MV-4-11 (cell line): Measurements from ENCODE around the gene CDIP1.

Source experiments
- DNase-seq: peaks from one replicate; lab custom pipeline; 2025; lab: John Stamatoyannopoulos, UW

Gene CDIP1

DNA sequence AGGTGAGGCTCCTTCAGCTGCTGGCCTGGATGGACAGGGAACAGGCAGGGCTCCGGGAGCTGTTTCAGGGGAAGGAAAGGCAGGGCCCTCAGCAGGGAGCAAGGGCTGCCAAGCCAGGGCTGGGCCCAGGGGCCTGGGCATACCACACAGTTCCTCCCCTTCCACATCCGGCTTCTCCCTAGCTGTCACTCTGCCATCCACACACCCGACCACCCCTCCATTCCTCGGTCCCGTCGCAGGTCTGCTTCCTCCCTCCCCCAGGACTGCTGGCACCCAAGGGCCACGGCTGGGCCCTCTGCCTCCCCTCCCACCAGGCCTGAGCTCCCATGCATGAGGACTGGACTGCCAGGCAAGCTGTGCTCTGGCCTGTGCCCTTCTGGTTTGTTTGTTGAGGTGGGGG, 24.0 kb downstream of the CDIP1 start:
- DNase-seq = no peak

DNA sequence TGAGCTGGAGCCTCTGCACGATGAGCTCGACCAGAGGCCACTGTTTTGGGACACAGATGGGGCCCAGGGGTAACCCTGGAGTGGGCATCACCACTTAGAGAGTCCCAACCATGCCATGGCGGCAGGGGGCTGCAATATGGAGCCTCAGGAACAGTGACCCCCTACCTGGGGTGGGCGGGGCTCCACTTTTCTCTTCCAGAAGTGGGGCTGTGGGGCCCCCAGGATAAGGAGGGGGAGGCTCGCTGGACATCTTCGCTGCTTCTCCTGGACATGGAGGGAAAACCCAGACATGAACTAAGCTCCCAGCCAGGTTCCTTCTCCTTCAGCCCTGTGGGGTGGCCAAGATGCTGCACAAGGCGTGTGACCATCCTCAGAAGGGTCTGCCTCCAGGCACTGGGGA, 24.7 kb downstream of the CDIP1 start:
- no peak for DNase-seq

DNA sequence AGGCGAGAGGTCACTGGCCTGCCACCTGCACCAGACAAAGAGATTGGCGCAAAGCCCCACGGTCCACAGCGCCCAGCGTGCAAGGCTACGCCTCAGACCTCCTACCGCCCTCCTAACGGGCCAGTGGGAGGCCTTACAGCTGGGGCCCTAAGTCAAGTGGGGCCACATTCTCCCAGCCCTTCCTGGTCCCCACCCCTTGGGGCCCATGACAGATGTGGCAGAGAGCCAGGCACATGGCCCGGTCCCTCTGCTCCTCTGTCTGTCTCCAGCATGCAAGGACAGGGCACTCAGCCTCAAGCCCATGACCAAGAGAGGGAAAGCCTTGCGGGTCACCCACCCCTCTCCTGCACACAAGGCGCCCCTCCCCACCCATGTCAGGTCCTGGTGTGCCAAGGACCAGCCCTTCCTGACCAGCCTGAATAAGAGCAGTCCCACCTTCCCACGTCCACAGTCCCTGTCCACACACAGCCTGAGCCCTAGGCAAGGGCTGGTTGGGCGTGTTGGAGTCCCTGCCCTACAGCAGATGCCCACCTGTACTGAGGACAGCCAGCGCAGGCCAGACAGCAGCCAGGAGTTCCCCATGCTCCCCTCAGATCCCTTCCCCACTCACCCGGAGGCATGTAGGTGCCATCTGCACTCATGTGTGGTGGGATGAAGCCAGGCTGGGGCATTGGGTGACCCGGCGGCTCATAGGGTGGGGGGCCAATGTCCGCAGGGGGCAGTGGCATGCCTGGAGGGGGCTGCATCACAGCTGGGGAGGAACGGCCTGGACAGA, 25.3 kb downstream of the CDIP1 start:
- DNase-seq = no peak

DNA sequence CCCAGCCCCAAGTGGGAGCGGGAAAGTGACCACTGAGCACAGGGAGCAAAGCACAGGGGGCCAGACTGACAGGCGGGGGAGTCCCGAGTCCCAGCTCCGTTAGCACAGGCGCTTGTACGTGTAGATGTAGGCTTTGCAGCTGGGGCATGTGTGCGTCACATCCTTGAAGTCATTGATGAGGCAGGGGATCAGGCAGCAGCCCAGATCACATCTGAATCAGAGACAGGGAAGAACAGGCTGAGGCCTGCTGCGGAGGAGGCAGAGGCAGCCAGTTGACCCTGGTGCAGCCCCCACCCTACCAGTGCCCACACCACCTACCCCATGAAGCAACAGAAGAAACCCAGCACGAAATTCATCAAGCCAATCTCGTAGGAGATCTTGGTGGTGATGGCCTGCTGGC, 26.1 kb downstream of the CDIP1 start:
- no peak for DNase-seq

DNA sequence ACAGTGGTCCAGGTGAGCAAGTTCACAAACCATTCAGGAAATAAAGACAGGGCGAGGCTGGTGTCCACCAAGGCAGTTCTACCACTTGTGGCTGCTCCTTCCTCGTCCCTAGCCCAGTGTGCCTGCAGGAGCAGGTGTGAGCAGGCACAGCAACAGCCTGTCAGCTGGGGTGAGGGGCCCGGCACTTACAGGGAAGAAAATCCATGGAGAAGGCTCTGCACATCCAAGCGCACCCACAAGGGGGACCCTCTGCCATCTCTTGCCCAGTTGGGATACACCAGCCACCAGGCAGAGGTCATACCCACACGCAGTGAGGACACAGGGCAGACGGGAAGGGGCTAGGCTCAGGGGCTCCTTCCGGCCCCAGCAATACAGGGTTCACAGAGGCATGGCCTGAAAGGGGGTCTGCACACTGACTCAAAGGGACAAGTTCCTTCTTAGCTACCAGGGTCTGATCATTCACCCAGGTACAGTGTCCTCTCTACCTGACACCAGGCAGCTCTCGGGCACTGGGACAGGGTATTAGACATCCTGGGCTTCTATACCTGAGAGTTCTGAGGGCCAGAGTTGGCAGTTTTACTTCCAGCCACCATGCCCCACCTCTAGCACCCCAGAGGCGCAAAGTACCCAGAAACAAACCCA, 27.0 kb downstream of the CDIP1 start:
- peak; percentile 35 for DNase-seq

DNA sequence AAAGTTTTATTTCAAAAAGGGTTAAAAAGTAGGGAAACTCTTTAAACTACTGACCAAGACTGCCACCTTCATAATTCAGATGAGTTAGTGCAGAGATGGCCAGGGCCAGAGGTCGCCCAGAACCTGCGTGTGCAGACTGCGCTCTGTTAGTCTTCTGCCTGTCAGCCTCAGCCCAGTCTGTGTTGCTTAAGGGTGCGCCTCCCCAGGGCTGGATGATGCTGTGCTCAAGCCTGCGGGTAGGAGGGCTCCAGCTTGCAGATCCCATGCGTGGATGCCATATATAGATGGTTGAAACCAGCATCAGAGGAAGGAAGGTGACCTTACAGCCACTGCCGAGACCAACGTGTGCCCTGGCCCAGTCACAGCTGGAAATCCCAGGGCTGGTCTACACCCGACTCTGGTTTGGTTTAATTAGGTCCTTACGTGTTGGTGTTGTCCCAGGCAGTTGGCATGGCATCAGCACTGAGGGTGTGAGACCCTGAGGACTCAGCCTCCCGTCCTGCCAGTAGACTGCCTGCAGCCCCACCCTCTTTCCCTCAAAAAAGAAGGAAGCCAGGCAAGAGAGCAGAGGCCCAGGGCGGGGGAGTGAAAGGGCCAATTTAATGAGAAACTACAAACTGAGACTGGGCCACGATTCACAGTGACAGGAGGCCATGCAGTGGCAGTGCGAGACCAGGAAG, 27.7 kb downstream of the CDIP1 start:
- DNase-seq = no peak

DNA sequence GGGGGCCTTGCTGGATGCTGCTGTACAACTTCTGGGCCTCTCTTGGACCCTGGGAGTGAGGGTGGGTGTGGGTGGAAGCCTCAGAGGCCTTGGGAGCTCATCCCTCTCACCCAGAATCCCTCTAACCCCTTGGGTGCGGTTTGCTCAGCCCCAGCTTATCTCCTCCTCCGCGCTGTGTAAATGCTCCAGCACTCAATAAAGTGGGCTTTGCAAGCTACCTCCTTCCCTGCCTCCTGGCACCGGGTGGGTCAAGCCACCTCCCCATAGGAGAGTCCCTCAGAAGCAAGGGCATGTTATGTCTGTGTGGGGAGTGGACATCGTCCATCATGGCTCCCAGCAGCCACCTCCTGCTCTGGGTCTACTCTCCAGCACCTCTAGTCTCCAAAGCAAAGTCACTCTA, 28.4 kb downstream of the CDIP1 start:
- no peak for DNase-seq

DNA sequence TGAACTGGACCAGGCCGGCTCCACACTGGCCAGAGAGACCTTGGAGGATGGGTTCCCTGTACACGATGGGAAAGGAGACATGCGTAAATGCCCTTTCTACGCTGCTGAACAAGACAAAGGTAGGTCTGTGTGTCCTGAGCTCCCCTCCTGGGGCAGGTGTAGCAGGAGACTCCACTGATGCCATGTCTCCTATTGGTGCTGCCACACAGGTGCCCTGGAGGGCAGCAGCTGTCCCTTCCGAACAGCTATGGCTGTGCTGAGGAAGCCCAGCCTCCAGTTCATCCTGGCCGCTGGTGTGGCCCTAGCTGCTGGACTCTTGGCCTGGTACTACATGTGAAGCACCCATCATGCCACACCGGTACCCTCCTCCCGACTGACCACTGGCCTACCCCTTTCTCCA, 29.2 kb downstream of the CDIP1 start:
- DNase-seq = no peak

DNA sequence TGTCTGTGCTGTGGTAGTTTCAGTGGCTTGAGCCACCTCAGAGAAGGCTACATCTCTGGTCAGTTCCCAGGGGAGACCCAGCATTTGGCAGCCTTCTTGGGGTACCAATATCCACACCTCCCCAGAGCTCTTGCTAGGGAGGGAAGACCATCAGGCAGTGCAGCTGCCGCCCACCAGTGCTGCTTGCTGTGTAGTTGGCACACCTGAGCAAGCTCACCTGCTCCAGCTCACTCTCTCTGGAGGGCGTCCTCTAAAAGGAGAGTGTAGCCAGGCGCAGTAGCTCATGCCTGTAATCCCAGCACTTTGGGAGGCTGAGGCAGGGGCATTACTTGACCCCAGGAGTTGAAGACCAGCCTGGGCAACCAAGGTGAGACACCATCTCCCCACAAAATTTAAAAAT, 29.8 kb downstream of the CDIP1 start:
- no peak for DNase-seq

DNA sequence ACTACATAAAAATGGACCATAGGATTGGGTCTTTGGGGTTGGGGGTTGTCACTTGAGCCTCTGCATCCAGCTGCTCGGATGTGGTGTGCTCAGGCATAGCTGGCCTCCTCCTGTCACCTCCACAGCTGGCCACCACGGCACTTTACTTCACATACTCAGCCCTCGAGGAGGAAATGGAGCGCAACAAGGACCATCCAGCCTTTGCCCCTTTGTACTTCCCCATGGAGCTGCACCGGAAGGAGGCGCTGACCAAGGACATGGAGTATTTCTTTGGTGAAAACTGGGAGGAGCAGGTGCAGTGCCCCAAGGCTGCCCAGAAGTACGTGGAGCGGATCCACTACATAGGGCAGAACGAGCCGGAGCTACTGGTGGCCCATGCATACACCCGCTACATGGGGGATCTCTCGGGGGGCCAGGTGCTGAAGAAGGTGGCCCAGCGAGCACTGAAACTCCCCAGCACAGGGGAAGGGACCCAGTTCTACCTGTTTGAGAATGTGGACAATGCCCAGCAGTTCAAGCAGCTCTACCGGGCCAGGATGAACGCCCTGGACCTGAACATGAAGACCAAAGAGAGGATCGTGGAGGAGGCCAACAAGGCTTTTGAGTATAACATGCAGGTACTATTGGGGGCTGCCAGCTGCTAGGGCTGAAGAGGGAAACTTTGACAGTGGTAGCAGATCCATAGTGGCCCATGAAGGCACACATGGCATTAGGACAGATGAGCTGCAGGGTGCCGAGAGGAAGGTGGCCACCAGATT, 30.8 kb downstream of the CDIP1 start:
- DNase-seq = no peak

DNA sequence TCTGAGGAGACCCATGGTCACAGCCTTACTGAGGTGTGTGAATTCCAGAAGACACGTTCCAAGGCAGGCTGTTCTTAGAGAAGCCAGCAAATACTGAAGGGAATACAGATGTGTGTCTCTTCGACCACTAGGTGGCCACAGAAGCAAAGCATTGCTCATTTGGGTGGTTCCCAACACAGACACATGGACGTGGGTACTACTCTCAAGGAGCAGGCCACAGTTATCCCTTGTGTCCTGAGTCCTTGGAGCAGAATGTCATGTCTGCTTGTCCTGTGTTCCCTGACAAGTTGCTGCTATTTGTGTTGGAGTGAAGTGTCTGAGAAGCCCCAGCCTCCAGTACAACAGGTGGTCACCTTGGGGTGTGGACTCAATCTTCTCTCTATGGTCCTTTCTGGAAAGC, 32.1 kb downstream of the CDIP1 start:
- peak; percentile 67 for DNase-seq

DNA sequence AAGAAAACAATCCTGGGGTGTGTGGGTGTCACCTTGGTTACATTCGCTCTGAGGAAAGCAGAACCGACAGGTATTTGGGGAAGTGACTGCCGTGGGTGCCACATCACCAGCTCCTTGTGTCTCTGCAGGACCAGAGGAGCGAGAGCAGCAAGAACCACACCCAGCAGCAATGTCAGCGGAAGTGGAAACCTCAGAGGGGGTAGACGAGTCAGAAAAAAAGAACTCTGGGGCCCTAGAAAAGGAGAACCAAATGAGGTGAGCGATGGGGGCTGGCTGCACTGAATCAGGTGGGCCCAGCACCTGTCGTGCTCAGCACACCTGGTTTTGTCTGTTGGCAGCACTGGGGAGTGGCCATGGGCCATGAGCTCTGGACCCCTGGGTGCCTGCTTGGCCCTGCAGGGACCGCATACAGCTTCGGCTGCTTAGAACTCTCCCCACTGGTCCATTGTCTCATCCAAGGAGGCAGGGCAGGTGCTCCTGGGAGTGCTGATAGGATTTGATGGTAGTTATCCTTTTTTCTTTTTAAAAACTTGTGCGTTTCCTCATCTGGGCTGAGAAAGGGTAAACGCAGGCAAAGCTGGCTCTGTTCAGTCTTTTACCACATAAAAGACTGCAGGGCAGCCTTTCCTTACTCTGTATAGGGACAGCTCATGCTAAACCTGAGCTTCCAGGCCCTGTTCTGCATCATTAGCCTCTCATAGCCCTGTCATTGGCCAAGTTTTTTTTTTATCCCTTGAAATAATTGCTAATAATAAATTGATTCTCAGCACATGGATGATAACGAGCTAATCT, 33.0 kb downstream of the CDIP1 start:
- DNase-seq = peak; percentile 86

DNA sequence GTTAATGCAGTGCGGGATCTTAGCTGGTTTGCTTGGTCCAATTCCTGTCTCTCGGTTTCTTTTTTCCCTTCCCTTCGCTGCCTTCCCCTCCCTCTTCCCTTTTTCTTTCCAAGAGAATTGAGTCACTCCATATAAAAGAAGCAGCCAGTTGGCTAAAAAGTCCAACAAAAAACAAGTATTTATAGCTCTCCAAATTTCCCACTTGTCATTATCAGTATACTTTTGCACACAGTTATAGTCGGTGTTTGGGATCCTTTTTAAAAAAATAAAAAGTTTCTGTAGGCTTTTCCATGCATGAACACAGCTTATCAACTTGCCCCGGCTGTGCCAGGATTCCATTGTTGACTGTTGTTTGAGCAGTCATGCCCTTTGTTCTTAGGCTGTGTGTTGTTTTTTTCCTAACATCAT, 37.5 kb downstream of the CDIP1 start:
- no peak for DNase-seq

DNA sequence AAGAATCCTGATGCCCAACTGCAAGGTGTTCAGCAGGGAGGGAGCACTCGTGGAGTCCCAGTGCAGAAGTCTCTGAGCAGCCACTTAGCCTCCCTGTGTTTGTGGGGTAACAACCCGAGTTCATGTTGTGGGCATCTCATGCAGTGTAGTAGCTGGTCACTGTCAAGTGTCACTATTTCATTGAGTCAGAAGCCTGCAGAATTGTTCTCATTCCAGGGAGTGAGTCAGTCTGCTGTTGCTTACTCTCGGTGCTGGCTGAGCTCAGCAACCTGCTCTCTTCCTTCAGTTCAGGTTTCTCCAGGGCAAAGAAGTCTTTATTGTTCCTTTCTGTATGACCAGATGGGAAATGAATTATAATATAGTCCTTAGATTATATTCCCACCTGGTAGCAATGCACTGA, 38.3 kb downstream of the CDIP1 start:
- DNase-seq = no peak

DNA sequence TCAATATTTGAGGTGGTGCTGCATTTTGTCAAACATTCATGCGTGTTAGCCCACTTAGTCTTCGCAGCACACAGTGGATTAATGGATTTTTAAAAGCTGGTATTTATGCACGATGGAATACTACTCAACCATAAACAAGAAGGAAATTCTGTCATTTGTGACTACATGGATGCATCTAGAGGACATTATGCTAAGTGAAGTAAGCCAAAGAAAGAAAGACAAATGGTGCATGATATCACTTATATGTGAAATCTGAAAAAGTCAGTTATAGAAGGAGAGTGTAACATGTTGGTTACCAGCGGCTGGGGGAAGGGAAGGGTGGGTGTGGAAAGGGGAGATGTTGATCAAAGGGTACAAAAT, 39.4 kb downstream of the CDIP1 start:
- no peak for DNase-seq

DNA sequence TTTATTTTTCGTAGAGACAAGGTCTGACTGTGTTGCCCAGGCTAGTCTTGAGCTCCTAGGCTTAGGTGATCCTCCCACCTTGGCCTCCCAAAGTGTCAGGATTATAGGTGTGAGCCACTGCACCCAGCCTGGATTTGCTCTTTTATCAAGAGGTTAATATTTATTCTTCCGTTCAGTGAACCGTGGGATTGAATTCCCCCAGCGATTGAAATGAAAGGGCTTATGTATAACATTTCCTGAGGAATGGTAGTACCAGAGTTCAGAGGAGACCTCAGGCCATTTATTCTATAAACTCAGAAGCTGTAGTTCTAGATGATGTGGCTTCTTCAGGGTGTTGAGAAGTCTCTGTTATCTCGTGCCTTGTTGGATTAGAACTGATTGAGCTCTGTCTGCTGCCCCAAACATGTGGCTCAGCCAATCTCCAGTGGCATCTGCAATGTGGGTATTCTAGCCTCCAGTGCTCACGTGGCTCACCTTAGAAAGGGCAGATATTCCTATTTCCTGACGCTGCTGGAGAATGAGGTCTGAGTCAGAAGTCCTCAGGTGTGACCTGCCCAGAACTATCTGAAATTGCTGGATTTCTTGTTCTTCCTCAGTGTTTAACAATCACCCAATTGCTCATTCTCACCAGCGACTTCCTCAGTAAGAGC, 39.9 kb downstream of the CDIP1 start:
- DNase-seq = no peak

DNA sequence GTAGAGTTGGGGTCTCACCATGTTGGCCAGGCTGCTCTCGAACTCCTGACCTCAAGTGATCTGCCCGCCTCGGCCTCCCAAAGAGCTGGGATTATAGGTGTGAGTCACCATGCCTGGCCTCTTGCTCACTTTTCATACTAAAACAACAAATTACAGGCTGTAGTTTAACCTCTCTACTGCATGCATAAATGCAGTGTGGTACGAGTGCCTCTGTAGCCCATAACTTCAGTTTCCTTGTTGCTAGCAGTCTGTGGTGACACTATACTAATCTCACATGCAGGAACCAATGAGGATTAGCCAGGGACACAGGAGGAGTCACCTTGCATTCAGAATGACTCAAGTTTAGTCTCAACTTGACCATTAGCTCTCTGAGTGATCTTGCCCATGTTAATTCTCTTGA, 42.3 kb downstream of the CDIP1 start:
- DNase-seq = no peak

DNA sequence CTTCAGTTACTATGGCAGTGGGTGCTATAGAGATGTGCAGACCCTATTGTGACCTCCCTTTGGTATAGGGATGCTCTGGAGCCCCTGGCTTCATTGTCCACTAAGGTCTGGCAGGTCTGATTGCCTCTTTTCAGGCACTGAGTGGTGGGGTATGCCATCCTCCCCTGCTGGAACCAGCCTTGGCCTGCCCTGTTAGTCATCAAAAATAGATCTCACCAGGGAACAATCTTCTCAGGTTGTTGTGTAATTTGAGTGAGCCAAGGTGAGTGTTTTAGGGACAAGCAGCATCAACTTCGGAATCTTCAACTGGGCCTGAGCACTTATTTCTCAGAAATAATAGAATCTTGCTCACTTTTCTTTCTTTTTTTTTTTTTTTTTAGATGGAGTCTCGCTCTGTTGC, 42.8 kb downstream of the CDIP1 start:
- DNase-seq = no peak

DNA sequence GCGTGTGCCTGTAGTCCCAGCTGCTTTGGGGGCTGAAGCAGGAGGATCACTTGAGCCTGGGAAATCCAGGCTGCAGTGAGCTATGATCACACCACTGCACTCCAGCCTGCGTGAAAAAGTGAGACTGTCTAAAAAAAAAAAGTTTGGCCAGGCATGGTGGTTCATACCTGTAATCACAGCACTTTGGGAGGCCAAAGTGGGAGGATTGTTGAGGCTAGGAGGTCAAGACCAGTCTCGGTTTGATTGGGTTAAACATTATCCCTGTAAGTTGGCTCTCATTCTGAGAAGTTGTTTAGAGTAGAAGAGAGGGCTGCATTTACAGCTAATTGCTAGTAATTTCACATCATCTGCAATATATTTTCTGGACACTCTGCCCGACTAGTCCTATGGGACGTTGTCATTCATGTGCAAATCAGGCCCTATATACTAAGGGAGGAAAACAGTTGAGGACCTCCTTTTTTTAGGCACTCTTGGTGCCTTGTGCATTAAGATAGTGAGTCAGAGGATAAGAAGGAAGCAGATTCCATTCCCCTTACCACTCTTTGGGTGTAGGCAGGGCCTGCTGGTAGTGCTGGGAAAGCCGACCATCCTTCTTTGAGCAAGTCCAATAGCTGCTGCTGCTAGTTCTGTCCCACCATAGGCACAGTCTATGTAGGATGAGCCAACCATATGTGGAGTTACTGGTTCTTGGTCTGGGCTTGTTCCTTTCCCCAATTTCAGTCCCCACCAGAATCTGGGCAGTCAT, 43.7 kb downstream of the CDIP1 start:
- no peak for DNase-seq

DNA sequence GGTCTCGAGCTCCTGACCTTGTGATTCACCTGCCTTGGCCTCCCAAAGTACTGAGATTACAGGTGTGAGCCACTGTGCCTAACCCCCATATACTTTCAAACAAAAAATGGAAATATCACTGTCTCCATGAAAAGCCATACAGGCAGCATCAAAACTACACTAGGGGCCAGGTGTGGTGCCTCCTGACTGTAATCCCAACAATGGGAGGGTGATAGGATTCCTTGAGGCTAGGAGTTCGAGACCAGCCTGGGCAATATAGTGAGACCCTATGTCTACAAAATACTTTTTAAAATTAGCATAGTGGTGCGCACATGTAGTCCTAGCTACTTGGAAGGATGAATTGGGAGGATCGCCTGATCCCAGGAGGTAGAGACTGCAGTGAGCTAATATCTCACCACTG, 46.7 kb downstream of the CDIP1 start:
- no peak for DNase-seq

DNA sequence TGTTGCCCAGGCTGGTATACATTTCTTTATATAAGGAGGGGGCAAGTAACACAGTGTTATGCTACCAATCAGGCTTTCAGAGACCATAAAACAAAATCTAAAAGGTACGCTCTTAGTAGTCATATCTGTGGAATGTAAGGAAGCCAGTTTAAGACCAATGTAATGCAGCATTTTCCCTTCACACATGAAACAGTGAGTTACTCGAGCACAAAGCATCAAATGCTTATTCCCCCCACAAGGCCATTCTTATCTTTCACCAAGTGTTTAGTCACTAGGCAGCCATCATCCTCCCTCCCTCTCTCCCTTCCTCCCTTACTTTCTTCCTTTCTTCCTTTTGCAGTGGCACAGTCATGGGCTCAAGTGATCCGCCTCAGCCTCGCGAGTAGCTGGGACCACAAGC, 49.5 kb downstream of the CDIP1 start:
- DNase-seq = no peak
